Activated CD4-positive, CD25-positive, alpha-beta regulatory T cell (primary cell): Measurements from ENCODE around the gene NFIX.

ENCODE experiments used
- DNase-seq, 4 experiments: peaks; one replicate each; lab custom pipeline; 2025; lab: John Stamatoyannopoulos, UW

The NFIX gene

DNA sequence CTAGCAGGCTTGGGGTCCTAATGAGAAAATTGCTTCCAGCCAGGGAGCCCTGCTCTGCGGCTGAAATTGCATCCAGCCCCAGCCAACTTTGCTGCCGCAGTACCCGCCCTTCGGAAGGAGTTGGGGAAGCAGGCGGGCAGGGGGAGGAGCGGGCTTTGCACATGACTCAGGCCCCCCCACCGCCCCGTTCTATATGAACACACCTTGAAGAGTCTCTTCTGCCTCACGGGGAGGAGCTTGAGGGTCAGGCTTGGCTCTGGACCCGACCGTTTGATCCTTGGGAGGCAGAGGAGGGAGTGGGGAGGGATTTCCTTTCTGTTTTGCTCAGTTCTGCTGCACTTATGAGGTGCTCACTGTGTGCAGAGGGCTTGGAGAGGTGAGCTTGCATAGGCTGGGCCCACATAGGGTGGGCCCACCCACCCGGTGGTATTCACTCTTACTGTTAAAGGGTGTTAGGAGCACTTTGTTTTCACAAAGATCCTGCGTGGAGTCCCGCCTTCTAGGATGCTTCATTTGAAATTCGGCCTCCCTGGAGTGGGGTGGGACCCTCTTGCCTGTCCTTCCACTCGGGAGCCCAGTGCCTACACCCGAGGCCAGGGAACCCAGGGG lies 60.9 kb downstream of the NFIX start:
- DNase-seq: no peak

DNA sequence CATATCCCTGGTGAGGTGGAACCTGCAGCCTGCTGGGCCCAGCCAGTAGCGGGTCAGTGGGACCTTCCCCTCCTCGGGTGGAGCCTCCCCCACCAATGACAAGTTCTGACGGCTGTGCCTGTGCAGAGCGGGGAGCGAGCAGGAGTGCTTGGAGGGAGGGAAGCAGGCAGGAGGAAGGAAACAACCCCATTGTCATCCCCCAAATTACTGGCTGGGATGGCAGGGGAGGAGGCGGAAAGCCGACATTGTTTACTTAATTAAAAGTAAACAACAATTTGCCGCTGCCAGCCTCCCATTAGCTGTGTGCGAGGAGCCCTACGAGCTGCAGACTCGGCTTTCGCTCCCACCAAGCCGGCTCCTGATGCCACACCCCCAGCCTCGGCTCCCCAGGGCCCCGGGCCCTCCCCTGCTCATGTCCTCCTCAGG lies 61.9 kb downstream of the NFIX start:
- DNase-seq: no peak

DNA sequence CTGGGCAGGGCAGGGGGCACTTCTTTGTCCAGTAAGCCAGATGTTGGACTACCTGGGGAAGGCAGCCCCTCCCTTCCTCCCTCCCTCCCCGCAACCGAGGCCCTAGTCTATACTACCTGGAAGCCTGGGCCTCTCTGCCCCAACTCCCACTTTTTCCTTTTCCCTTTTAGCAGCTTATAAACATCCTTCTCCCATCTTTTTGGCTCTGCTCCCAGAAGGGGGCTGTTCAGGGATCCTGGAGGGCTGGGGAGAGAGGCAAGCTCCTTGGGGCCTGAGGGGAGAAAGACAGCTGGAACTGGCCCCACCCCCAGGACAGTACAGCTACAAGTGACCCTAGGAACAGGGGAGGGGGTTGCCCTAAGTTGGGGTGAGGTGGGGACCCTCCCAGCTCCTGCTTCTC lies 62.5 kb downstream of the NFIX start:
- DNase-seq: no peak

DNA sequence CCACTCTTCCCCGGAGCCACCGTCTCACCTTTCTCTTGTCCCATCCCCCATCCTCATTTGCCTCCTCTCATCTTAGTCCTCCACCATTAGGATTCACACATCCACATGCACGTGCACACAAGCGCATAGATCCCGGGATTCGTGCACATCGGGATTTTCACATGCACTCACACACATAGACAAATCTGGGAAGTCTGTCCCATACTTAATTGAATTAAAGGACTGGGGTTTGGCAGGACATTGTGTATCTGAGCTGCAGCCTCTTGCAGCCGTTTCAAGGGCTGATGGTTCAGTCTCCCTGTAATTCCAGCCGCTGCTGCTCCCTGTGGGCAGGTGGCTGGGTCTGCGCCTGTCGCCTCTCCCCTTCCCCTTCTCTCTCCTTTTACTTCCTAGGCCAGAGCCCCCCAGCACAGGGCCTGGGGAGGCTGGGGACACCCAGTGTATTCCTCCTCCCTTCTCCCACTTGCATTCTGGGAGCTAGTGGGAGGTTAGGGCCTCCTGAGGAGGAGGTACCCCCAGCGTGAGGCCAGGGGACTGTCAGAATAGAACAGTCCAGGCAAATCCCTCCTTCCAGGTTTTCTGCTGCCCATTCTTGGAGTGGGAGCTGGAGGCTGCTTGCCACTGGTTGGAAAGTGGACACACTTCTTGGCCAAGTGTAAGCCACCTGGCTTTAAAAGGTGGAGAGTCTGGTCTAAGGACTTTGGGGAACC lies 63.8 kb downstream of the NFIX start:
- no peak for DNase-seq

DNA sequence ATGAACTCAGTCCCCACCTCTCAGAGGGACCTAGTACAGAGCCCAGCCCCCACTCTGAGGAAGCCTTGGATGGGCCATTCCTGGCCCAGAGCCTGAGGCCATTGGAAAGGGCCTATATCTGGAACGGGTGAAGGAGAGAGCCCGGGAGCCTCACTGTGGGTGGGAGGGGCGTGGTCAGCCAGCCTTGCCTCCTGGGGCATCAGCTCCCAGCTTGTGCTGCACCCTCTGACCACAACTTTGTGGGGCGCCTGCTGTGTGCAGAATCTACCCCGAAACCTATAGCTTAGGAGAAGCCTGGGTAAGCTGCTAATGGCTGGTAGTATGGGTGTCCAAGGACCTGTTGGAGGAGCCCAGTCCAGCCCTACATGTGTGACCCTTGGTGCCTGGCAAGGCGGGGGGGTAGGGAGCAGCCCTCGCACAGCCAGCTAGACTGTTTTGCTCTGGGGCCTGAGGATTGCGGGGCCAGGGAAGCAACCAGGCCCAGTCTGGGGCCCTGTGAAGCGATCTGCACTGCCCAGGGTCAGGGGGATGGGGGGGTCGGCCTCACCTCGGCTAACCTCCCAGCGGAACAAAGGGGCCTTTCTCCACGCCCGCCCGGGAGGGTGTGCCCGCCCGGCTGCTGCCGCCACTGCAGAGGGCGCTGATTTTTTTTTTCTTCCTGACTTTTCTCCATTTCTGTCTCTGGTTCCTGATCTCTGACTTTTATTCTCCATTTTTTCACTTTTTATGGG lies 65.1 kb downstream of the NFIX start:
- no peak for DNase-seq

DNA sequence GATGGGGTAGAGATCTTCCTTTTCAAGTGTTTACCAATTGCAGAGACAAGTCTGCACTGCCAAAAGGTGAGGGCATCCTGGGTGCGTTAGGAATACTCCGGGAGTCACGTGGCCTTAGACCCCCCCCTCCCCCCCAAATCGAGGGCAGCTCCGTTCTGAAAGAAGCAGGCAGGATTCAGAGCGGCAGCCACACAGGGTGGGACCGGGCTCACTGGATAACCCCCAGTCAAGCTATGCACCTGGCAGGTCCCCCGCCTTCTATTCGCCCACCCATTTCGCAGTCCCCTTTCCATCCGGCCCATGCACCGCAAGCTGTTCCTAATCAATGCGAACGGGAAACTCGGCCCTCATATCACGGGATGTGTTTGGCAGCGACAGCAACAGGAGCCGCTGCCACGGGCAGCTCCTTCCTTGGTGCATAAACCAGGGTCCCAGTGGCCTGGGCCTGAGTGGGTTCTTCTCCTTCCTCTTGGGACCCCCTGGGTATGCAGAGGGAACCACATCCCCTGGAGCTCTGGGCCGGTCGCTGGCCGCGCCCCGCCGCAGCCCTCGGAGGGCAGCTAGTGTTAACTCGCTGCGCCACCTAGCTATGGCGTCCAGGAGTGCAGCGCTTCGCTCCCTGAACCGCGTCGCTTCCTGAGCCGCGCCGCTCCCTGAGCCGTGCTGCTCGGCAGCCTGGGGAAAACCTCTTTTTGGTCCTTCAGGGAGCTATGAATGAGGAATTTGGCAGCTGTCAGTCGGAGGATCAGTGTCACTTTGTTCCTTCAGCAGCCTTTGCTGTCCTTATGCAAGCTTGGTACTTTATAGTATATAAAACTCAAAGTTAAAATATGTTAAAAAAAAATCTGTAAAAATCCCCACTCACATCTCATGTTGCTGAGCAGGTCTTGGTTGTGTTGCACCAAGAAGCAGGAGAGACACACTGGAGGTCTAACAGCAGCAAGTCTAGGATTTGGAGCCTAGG lies 66.0 kb downstream of the NFIX start:
- DNase-seq: peak; percentile 45 to 68 (median 53)

DNA sequence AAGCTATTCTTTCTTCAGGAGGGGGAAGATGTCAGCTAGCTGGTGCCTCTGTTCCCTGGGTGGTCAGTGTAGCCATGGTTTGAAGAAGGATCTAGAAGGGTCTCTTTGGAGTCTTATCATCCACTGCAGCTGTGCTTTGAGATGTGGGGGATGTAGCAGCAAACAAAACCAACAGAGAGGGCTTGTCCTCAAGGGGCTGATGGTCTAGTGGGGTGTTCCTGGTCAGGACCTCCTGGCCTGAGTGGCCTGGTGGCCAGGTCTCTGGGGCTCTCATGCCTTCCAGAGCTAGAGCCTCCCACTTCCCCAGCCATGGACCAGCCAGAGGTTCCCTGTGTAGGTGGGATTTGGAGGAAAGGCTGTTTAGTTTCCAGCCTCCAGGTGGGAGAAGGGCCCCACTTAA lies 67.0 kb downstream of the NFIX start:
- DNase-seq: no peak

DNA sequence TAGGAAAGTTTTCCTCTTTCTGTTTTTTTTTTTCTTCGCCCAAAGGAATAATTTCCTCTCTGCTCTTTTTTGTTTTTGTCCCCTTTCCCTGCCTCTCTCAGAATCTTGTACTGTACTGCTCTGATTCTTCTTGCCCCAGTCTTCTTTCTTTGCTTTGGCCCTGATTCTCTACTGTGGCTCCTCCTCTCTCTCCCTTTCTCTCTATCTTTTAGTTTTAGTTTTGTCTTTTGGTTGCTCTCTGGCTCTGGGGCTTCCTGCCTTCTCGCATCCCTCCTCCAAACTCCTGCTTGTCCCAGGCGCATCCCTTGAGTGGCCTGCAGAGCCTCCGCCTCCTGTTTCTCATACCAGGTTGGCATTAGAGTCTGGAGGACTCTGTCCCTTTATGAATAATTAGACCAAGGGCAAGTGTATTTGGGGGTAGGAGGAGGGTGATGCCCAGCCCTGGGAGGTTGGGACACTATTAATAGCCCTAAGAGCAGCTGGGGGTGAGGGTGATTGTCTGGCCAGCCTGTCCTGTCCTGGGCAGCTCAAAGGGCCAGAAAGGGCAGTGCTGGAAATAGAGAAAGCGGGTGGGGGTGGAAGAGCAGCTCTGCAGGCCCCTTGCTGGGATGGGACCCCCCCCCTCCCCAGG lies 68.3 kb downstream of the NFIX start:
- no peak for DNase-seq

DNA sequence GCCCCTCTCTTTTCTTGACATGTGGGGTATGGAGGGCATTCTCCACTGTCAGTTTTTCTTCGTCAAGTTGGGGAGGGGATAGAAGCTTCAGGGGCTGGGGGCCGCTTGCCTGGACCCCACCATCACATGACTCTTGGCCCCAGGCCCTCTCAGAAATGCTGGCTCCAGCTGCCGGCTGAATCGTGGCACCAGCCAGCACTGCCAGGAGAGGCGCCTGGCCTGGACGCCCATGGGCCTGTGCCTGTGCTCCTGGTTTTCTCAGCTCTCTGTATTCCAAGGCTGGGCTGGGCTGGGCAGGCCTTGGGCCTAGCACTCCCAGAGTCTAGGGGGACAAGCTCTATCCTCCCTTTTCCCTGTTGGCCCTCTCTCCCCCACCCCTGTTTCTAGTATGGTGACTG lies 68.8 kb downstream of the NFIX start:
- DNase-seq: no peak

DNA sequence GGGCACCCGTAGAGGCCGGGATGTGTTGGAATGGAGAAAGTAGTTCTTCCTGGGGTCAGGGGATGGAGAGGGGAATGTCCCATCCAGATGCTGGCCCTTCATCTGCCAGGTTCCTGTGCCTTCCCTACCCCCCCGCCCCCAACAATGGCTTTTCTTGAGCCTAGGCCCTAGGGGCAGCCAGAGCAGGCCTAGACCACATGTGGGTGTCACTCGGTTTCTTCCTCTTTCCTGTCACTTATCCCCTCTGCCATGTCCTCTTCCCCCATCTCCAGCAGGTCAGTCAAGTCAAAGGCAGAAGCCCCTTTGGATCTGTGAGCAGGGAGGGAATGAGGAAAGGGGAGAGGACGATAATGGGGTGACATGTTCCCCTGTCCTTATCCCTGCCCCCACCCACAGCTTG lies 71.0 kb downstream of the NFIX start:
- no peak for DNase-seq

DNA sequence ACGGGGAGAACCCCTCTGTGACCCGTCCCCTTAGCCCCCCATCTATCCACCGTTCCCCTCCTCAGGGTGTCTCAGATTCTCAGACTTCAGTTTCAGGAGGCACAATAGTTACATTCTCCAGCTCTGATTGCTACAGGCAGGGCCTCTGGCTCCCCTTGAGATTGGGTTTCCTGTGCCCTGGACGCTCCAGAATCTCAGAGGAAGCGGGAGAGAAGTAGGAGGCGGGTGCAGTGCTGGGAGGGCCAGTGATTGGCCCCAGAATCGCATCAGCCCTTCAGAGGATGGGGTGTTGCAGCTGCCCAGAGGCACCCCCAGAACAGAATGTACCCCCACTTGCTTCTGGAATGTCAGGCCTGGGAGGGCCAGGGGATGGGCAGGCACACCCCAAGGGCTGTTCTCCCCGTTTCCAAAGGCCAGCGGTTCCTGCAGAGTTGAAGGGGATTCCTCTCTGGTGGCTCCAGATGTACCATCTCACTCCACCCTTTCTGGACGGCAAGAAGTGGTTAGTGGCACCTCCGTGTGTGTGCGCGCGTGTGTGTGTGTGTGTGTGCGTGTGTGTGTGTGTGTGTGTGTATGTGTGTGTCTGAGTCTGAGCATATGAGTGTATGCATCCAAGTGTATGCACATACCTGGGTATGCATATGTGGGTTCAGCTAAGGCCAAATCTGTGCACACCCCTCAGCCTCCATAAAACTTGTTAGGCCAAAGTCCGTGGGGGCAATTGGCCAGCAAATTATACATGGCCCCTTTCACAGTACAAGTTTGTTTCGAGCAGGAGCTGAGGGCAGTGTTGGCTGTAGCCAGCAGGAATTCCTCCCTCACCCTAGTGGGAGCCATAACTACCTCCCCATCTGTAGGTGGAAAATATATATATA lies 71.9 kb downstream of the NFIX start:
- no peak for DNase-seq

DNA sequence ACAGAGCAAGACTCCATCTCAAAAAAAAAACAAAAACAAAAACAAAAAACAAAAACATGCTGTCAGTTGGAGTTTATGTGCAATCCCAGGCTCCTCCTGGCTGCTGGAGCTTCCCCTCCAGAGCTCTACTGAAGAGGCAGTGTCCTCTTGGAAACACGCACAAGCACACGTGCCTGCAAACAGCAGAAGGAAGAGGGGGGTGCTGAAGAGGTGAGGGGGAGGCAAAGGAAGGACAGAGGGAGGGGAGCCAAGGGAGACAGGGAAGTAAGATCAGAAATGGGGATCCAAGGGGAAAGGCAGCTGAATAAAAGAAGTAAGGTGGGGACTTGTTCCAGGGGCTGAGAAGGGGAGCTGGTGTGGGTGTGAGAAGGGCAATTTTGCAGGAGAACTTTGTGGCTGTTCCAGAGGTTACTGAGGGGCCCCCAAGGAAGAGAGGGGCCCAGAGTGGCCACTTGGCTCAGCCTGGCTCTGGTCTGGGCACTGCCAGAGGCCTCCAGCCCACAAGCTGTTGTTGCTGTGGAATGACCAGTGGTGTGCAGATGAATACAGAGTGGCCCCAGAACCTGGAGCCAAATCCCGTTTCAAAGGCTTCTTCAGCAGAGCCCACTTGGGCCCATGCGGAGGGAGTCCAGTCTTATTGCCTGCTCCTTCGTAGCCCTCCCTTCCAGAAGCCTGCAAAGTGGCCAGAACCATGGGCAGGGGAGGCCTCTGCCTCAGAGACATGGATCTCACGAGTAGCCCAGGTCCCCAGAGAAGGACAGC lies 73.0 kb downstream of the NFIX start:
- DNase-seq: no peak

DNA sequence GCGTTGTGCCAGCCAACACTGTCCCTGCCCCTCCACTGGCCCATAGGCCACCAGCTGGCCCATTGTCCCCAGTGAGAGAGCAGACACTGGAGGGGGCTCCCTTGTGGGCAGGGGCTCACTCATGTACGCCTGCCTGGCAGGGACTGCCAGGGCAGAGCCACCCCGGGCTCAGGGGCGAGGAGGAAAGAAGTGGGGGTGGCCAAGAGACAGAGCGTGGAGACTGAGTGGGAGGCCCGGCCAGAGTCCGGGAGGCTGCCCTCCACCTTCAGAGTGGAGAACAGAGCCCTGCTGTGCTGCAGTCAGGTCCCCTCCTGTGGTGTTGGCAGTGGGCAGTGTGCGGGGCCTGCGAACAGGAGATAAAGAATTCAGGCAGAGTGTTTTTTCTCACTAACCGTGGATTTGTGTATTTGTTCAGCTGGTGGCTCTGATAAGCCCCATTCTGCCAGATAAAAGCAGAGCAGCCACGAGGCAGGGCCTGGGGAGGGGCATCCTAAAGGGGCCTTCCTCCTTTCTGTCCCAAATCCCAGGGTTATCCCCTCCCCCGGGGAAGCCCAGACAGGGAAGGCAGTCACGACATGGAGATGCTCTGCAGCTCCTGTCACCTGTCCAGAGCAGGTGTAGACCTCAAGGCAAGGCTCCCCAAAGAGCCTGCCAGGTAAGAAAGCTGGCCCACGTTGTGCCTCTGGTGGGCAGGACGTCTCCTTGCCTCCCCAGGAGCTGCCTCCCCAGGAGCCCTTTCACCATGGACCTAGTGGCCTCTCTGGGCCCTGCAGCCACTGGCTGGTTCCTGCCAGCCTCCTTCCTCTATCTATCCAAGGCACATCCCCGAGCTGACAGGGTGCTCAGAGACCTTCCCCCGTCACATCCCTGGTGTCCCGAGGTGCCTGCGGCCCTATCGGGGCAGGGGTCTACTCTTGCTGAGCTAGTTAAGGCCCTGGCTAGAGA lies 74.4 kb downstream of the NFIX start:
- DNase-seq: no peak

DNA sequence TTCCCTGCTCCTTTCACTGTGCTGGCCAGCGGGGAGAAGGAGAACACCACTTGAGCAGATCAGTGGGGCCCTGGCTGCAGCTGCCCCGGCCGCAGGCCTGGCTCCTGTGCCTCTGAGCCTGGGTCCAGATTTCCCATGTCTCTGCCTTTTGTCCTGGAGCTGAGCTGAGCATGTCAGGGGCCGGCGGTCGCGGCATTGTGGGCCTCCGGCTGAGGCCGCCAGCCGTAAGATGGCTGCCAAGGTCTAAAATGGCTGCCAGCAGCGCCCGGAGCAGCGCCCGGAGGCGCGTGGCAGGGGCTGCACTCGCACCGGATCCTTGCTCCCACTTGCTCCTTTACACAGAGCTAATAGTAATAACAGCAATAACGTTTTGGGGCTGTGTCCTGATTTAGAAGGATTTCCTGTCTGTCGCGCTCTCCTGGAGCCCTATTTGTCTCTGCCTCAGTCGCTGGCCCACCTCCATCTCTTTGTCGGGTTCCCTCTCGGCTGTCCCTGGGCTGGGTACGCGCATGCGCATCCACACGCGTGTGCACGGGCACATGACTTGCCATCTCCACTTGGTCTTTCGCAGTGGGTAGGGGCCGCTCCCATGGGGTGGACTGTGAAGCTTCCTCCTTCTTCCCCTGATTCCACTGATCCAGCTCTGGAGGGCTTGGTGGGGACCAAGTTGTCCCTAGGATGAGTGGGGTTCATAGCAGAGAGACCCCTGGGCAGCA lies 75.3 kb downstream of the NFIX start:
- DNase-seq: no peak

DNA sequence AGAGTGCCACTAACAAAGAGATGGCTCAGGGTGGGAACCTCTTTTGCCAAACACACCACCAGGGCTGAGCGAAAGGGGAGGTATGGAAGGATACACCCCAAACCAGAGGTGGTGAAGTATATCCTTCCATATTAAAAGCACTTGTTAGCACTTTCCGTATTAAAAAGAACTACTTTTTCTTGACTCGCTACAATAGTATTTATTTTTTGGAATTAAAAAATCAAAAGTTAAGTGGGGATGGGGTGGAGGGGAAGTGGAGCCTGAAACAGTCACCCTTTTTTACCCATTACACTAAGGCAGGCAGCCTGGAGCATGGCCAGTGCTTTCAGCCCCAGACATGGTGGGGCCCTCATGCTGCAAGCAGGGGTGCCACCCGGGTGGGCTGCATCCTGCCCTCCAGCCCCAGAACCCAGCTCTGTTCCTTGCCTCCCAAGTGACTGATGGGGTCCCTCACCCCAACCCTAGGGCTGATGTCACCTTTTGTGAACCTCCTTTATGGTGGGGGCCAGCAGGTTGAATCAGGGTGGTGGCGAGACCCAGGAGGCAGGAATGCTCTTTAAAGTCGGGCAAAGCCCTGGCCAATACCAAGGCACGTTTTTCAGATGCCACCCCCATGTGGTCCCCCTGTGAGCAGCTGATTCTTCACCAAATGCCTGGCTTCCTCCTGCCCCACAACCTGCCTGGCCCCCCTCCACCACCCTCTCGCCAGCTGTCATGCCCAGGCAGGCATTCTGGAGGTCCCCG lies 76.3 kb downstream of the NFIX start:
- DNase-seq: no peak

DNA sequence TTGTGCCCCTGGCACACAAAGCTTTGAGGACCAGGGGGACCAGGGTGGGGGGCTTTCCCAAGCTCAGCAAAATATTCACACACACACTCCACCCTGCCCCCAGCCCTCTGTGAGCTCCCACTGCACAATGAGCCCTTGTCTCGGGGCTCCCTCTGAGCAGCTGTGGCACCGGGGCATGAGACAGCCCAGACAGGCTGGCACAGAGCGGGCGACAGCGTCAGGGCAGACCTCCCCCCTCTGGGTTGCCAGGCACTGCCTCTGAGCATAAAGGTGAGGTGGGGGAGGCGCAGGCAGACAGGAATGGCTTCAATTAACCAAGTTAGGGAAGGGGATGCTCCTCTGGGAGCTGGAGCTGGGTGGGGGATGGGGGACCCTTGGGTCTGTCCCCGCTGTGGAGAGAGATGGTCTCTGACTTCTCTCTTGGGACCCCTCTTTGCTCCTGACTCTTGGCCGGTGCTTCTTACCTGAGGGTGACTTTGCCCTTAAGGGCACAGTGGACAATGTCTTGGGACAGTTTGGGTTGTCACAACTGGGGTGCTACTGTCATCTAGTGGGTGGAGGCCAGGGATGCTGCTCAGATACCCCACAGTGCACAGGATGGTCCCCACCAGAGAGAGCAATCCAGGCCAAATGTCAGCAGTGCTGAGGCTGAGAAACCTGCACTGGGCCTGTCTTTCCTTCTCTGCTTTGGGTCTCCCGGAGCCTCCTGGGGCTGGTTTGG lies 77.1 kb downstream of the NFIX start:
- DNase-seq: no peak

DNA sequence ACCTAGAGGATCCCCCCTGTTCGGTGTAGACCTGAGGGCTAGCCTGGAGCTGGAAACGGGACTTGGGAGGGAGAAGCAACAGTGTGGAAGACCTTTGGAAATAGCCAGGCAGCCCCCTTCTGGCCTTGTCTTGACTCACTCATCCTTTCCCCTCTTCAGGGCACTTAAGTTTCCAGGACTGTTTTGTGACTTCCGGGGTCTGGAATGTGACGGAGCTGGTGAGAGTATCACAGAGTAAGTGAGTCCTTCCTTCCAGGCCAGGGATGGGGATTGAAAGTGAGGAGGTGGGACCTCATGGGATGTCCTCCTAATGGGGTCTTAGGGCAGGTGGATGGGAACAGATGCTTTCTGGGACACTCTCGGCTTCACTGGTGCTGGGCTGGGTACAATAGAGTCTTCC lies 78.0 kb downstream of the NFIX start:
- DNase-seq: no peak
